Smooth muscle cell of the coronary artery (primary cell): ENCODE measurements around the gene CENPO. TPM values are rescaled to one million over a fixed set of nuclear protein-coding genes. Genes with fewer than 3 reads are reported as not detected.

Source experiments
- total RNA-seq: library from RNA; depleted of rRNA; stranded (reverse); fragments of >200 nt; gene quantifications from 2 replicates; pipeline ENCODE4 v1.2.3, GENCODE V29; 2014; ENCODE audit warnings: low replicate concordance

The CENPO gene, protein sequence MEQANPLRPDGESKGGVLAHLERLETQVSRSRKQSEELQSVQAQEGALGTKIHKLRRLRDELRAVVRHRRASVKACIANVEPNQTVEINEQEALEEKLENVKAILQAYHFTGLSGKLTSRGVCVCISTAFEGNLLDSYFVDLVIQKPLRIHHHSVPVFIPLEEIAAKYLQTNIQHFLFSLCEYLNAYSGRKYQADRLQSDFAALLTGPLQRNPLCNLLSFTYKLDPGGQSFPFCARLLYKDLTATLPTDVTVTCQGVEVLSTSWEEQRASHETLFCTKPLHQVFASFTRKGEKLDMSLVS
- 2.0 and 8.7 TPM in 2 replicates for total RNA-seq

DNA sequence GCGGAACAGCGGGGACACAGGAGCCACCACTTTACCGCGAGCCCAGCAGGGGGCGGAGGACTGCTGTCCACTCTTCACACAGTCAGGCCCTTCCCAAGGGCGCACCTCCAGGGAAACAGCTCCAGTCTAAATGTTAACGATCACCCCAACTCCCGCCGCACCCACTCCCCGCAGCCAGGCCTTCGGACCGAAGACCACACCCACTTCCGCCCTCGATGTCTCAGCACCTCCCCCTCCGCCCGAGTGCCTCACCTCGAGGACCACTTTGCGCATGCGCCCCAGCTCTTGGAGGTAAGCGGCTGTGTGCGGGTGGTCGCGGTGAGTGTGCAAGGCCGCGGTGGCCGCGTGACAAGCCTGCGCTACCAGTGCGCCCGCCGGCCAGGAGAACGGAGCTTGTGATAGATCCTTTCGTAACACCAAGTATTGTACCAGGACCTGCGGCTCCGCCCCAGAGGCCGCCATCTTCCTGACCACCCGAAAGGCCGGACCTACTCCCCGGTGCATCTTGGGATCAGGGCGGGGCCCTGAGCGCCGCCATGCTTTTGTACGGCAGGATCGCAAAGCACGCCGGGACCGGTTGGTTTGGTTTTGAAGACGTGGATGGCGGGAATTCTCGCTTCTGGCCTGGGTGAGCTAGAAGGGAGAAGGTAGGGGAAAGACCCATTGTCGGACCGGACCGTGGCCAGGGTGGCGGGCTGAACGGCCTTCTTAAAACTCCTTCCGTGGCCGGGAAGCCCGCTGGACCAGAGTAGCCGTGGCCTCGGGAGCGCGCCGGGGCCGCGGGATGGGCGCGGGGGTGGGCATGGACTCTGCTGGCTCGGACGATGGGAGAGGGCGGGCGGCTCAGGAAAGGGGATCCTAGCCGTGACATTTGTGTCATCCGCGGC lies at the start of gene CENPO, which contains the start of gene PTRHD1:
TSS of gene CENPO (plus strand) at position 552 of the 887 bp plus-strand sequence. CDS start 495 bp downstream, outside the sequence.
TSS of gene PTRHD1 (minus strand) at position 518 of the 887 bp plus-strand sequence. CDS start at position 504, 14 bp downstream.

Other genes with a start within 250 kb of the CENPO start
- gene PTRHD1, start within 50 bp of the CENPO start, total RNA-seq, result 22.2 and 40.1 TPM in 2 replicates
- gene ADCY3, start 126.8 kb downstream of the CENPO start, total RNA-seq, result 22.4 and 137 TPM in 2 replicates
- 3.9 and 5.5 TPM in 2 replicates for gene DNAJC27, start 178.5 kb downstream of the CENPO start, total RNA-seq
- gene EFR3B, start 248.7 kb downstream of the CENPO start, total RNA-seq, result 1.1 and 3.0 TPM in 2 replicates